ENCODE measurements around the gene ELFN2. TPM values are rescaled to one million over a fixed set of nuclear protein-coding genes. Genes with fewer than 3 reads are reported as not detected.

Gene ELFN2
- total RNA-seq, 1 experiment from 2014 or later, result 10.0 TPM

DNA sequence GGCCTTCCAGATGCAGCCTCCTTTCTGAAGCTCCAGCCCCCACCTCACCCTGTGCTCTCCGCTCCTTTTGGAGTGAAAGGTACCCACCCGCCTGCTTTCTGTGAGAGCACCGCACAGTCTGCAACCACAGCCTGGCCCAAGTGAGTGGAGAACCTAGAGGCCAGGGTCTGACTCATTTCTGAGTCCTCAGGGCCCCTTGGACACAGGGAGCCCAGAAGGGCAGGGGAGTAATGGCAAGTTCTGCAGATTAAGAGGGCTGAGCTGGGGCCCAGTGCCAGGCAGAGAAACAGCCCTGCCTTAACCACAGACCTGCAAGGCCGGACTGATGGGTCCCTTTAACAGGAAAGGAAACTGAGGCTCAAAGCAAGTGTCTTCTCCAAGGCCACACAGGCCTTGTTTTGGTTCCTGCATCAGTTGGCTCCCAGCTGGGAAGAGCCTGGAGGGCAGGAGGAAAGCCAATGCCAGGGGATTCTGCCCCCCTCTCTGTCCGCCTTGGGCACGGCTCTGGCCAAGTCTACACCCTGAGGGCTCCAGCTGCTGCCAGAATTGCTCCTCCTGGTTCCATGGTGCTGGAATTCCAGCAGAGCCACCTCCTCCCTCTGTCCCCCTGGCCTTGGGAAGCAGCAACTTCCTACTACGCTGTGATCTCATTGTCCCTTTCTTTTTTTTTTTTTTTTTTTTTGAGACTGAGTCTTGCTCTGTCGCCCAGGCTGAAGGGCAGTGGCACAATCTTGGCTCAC is 89.9 kb downstream of the ELFN2 start:
- Histone ChIP-seq H3K36me3 (ENCODE audit: low read depth, low read length) (no peaks in the 10 kb centered on the region), H3K27ac (ENCODE audit: low read length) (peak overlapping the region; percentile 99), H3K4me1 (ENCODE audit: insufficient read depth, low read length) (peaks cover 39% of the 10 kb centered on the region)

DNA sequence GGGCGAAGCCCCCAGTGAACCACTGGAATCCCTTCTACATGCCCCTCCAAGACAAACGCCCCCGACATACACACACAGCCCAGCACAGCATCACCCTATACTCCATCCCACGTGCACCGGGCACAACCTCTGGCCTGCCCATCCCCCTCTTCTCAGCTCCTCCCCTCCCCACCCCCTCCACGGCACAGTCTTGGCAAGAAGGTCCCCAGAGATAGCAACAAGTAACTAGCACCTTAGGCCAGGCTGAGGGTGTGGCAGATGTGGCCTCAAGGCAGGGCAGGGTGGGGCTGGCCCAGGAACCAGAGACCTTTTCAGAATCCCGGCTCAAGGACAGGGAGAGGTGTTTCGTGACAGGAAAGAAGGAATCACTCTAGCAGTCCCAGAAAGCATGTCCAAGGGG is 90.7 kb downstream of the ELFN2 start:
- H4K20me1 ChIP-seq (ENCODE audit: low read length), result no peaks in the 10 kb centered on the region
- BruUV-seq (replicated peaks), result no TSS peak
- intact Hi-C loops (cut with micrococcal nuclease), result no loop called here
- no peak for TF ChIP-seq EZH2 (IDR thresholded peaks at IDR 0.05; ENCODE audit: low read length, unreplicated experiment)
- TF ChIP-seq, protein P1, sequence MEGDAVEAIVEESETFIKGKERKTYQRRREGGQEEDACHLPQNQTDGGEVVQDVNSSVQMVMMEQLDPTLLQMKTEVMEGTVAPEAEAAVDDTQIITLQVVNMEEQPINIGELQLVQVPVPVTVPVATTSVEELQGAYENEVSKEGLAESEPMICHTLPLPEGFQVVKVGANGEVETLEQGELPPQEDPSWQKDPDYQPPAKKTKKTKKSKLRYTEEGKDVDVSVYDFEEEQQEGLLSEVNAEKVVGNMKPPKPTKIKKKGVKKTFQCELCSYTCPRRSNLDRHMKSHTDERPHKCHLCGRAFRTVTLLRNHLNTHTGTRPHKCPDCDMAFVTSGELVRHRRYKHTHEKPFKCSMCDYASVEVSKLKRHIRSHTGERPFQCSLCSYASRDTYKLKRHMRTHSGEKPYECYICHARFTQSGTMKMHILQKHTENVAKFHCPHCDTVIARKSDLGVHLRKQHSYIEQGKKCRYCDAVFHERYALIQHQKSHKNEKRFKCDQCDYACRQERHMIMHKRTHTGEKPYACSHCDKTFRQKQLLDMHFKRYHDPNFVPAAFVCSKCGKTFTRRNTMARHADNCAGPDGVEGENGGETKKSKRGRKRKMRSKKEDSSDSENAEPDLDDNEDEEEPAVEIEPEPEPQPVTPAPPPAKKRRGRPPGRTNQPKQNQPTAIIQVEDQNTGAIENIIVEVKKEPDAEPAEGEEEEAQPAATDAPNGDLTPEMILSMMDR (conservative IDR thresholded peaks at IDR 0.05; ENCODE audit: low read depth, low read length), result no peak
- no peak for TF ChIP-seq EZH2phosphoT487 (IDR thresholded peaks at IDR 0.05; ENCODE audit: borderline replicate concordance, low read length)
- H3K9ac ChIP-seq (ENCODE audit: low read length), result peak overlapping the region; percentile 82
- peak overlapping the region; percentile 79 for H3K4me2 ChIP-seq (ENCODE audit: low read length)
- no peaks in the 10 kb centered on the region for H3K36me3 ChIP-seq (ENCODE audit: low read depth, low read length)
- H3K9me2 ChIP-seq (replicated peaks; ENCODE audit: low read length), result no peaks in the 10 kb centered on the region
- ChIA-PET CTCF (no interaction called here), POLR2A (ENCODE audit: unreplicated experiment) (no interaction called here)
- no peaks in the 10 kb centered on the region for H3K79me2 ChIP-seq (ENCODE audit: low read length)
- H3K4me3 ChIP-seq (ENCODE audit: low read length), result peak overlapping the region; percentile 24; the same call in 1 of the 2 replicates
- no peaks in the 10 kb centered on the region for H3K27me3 ChIP-seq (ENCODE audit: low read length)
- H2AFZ ChIP-seq (ENCODE audit: low read length), result no peak overlapping the region
- DNase-seq (peak; percentile 67), ATAC-seq (peak; percentile 56)
- H3K4me1 ChIP-seq (ENCODE audit: insufficient read depth, low read length), result peaks cover 46% of the 10 kb centered on the region
- peak overlapping the region; percentile 99 for H3K27ac ChIP-seq (ENCODE audit: low read length)
- H3K9me3 ChIP-seq (ENCODE audit: low read length), result no peaks in the 10 kb centered on the region
- no peaks in the 10 kb centered on the region for H3F3A ChIP-seq (ENCODE audit: low read length, unreplicated experiment)

More for the DNA sequence above, 89.9 kb downstream of the ELFN2 start:
- peak overlapping the region; percentile 82 for H3K9ac ChIP-seq (ENCODE audit: low read length)
- peak overlapping the region; percentile 79 for H3K4me2 ChIP-seq (ENCODE audit: low read length)
- H3K9me3 ChIP-seq (ENCODE audit: low read length), result no peaks in the 10 kb centered on the region
- no TSS peak for BruUV-seq (replicated peaks)
- H4K20me1 ChIP-seq (ENCODE audit: low read length), result no peaks in the 10 kb centered on the region
- H3F3A ChIP-seq (ENCODE audit: low read length, unreplicated experiment), result no peaks in the 10 kb centered on the region
- no peaks in the 10 kb centered on the region for H3K27me3 ChIP-seq (ENCODE audit: low read length)
- intact Hi-C loops (cut with micrococcal nuclease), result no loop called here
- DNase-seq (peak; percentile 70), ATAC-seq (peak; percentile 72)
- peak overlapping the region; percentile 24; the same call in 1 of the 2 replicates for H3K4me3 ChIP-seq (ENCODE audit: low read length)
- ChIA-PET POLR2A (ENCODE audit: unreplicated experiment) (no interaction called here), CTCF (no interaction called here)
- no peak overlapping the region for H2AFZ ChIP-seq (ENCODE audit: low read length)
- H3K79me2 ChIP-seq (ENCODE audit: low read length), result no peaks in the 10 kb centered on the region
- no peaks in the 10 kb centered on the region for H3K9me2 ChIP-seq (replicated peaks; ENCODE audit: low read length)
- TF ChIP-seq EZH2phosphoT487 (IDR thresholded peaks at IDR 0.05; ENCODE audit: borderline replicate concordance, low read length), result no peak
- TF ChIP-seq, protein P1 (conservative IDR thresholded peaks at IDR 0.05; ENCODE audit: low read depth, low read length), result no peak
- no peak for TF ChIP-seq EZH2 (IDR thresholded peaks at IDR 0.05; ENCODE audit: low read length, unreplicated experiment)

DNA sequence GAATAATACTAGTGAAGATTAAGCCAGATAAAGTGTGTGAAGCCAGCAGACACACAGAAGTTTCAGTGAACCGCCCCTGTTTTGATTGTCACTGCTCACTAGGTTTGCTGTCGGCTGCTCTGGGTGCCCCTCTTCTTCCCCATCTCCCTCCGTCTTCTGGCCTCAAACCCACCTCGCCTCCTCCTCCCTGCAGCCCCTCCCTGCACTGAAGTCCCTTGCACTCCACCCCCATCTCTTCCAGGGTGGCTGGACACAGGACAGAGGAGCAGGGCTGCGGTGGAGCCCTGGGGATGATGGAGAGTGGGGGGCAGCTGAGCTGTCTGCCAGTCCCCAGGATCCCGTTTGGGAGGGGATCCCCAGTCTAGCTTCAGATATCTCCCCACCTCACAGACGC is 91.5 kb downstream of the ELFN2 start:
- Histone ChIP-seq H3F3A (ENCODE audit: low read length, unreplicated experiment) (no peaks in the 10 kb centered on the region), H3K4me1 (ENCODE audit: insufficient read depth, low read length) (peaks cover 54% of the 10 kb centered on the region), H3K9ac (ENCODE audit: low read length) (peak overlapping the region; percentile 24), H3K79me2 (ENCODE audit: low read length) (no peaks in the 10 kb centered on the region), H3K36me3 (ENCODE audit: low read depth, low read length) (no peaks in the 10 kb centered on the region), H3K27ac (ENCODE audit: low read length) (peak overlapping the region; percentile 99), H3K9me3 (ENCODE audit: low read length) (no peaks in the 10 kb centered on the region), H3K9me2 (replicated peaks; ENCODE audit: low read length) (no peaks in the 10 kb centered on the region), H3K4me2 (ENCODE audit: low read length) (peak overlapping the region; percentile 79), H3K27me3 (ENCODE audit: low read length) (no peaks in the 10 kb centered on the region), H4K20me1 (ENCODE audit: low read length) (no peaks in the 10 kb centered on the region), H2AFZ (ENCODE audit: low read length) (no peak overlapping the region), H3K4me3 (ENCODE audit: low read length) (no peak overlapping the region)
- DNase-seq (no peak), ATAC-seq (no peak)
- TF ChIP-seq EZH2phosphoT487 (IDR thresholded peaks at IDR 0.05; ENCODE audit: borderline replicate concordance, low read length), result no peak
- no peak for TF ChIP-seq EZH2 (IDR thresholded peaks at IDR 0.05; ENCODE audit: low read length, unreplicated experiment)
- TF ChIP-seq, protein P1 (conservative IDR thresholded peaks at IDR 0.05; ENCODE audit: low read depth, low read length), result no peak
- no TSS peak for BruUV-seq (replicated peaks)
- ChIA-PET CTCF (no interaction called here), POLR2A (ENCODE audit: unreplicated experiment) (no interaction called here)
- intact Hi-C loops (cut with micrococcal nuclease), result no loop called here
